ENCODE measurements around the gene PDLIM5.
"Not testable (repeated sequence)": the region's sequence is repeated elsewhere in the genome, so short reads cannot be mapped to it uniquely, and the experiment has no call there.

Gene PDLIM5

DNA sequence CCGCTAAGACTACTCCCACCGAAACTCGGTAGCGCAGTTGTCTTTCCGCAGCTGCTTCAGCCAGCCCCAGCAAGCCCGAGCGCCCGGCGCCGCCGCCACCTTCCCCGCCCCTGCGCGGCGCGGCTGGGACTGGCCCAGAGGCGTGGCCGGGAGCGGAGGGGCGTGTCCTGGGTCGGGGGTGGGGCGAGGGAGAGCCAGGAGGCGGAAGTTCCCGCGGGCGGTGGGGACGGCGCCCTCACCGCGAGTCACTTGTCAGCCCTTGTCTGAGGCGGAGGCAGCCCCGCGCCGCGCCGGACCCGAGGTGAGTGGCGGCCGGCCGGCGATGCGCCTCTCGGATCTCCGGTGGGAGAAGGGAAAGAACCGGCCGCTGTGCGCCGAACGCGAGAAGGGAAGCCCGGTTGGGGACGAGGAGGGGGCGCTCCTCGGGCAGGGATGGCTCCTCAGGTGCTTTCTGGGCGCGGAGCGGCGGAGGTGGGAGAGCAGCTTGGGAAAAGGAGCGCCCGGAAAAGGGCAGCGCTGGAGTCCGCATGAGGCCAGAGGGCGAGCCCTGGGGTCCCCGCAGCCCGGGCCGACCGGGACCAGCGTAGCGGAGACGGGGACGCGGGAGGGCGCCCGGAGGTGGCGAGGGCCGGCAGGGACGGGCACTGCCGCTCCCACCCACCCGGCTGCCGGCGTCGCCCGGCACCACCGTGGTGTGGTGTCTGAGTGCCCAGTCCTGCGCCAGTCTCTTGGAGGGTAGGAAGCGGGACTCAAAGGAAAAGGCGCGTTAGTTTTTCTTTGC lies at the start of gene PDLIM5:
Gene PDLIM5, plus strand, starts transcription at position 248 of the 781 bp plus-strand sequence. CDS start 3,347 bp downstream, outside the sequence.
- peak; percentile 95 for DNase-seq (ENCODE audit: low spot score)

GRCh38 chr4:94402439-94402838 lies 49.3 kb upstream of the PDLIM5 start:
- DNase-seq (ENCODE audit: low spot score) = not testable (repeated sequence)

DNA sequence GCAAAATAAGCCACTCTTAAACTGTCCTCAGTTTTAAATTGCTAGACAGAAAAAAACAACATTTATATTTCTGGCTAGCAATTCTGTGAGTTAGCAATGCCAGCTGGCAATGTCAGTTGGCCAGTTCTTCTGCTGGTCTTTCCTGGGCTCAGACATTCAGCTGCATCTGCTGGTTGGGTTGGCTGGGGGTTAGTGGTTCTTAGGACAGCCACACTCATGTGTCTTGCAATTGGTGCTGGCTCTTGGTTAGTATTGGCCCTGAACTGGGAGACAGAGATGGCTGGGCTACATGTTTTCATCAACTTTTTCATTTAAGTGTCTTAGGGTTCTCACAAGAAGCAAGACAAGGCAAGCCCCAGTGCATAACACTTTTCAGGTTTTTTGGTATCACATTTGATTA lies 48.0 kb upstream of the PDLIM5 start:
- DNase-seq (ENCODE audit: low spot score) = no peak

DNA sequence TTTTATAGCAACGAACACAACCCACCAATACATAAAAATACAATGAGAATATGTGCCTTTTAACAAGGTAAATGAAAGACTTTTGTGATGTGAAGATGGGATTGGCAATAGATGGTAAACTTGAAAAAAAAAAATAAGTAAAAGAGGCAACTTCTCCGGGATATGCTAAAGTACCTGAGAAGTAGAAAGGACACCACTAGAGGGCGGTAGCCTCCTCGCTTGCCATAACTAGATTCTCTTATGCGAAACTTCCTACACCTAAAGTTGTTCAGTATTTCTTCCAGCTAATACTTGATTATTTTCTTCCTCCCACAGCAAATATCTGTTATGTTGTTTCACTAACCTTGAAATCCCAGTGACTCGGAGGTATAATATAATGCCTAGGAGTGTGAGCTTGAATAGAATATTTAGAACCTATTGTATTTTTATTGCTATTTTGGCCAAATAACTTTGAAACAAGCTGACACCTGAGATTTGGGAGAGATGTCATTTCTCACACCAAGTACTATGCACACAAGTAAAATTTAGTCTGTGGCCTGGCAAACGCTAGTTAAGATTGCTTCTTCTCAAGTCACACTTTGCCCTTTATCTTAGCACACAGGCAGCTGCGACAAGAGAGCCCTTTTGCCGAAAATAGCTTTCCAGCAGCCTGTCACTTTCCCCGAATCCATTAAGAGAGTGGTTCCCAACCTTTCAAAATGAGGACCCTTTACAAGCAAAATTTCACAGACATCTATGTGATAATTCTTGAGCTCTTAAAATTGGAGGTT lies 44.9 kb upstream of the PDLIM5 start:
- DNase-seq (ENCODE audit: low spot score) = no peak

GRCh38 chr4:94407846-94408245 lies 43.9 kb upstream of the PDLIM5 start:
- no peak for DNase-seq (ENCODE audit: low spot score)

GRCh38 chr4:94408549-94409374 lies 43.0 kb upstream of the PDLIM5 start:
- DNase-seq (ENCODE audit: low spot score) = no peak

GRCh38 chr4:94409375-94409679 lies 42.4 kb upstream of the PDLIM5 start:
- no peak for DNase-seq (ENCODE audit: low spot score)

DNA sequence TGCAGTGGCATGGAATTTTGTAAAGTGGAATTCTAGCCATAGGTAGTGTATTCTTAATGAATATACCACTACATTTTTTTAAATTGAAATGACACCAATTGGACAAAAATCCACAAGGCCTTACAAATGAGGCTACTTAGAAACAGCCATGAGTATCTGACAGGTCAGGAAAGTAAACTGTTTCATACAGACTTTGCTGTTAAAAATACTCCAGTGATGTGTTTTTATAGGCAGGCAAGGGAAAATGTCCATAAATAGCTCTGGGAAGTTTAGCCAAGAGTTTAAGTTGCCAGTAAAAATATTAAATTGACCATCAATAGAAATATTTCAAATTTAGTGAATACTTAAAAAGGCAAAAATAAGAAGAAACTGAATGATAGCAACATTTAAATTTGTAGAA lies 41.8 kb upstream of the PDLIM5 start:
- DNase-seq (ENCODE audit: low spot score) = no peak

DNA sequence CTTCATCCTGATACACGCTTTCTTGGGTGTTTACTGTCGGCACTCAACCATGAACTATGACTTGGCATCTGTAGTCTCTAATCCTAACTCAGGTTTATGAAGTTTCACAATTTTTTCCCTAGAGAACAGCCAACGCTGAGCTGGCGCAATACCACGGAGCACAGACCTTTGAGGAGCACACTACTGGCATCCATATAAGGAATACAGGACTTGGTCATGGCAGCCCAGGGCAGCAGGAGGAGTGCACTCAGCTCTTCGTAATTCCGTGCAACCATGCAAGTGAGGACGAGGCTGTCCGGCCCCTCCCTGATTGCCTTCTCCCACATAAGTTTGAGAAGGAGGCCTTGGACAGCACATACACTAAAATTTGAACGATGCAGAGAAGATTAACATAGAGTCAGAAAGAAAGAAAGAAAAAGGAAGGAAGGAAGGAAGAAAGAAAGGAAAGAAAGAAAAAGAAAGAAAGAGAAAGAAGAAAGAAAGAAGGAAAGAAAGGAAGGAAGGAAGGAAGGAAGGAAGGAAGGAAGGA lies 41.0 kb upstream of the PDLIM5 start:
- no peak for DNase-seq (ENCODE audit: low spot score)

- no peak for DNase-seq (ENCODE audit: low spot score)
Measured at GRCh38 chr4:94411296-94411695, 40.4 kb upstream of the PDLIM5 start.

DNA sequence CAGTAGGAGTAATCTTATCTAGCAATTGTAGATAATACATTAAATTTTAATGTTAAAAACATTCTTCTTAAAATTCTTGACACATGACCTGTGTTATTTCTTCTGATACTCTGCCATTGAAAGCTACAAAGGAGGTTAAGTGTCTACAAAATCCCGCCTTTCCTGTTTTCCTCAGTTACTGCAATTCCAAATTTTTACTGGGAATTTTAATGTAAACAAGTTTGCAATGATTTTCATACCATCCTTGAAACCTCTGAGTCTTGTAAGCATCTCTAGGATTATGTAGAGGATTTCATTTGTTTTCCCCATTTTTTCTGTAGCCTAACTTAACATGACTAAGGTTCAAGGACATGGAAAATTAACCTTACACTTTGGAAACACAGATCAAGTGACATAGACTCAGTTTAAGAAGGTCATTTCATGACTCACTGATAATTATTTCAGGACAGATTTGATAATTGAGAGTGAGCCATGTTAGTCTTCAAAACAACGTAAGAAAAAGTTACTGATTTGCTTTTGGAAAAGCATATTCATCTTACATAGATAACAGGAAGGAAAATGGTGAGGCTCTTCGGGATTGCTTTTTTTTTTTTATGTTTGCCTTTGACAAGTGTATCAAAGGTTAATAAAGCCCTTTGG lies 39.6 kb upstream of the PDLIM5 start:
- no peak for DNase-seq (ENCODE audit: low spot score)

DNA sequence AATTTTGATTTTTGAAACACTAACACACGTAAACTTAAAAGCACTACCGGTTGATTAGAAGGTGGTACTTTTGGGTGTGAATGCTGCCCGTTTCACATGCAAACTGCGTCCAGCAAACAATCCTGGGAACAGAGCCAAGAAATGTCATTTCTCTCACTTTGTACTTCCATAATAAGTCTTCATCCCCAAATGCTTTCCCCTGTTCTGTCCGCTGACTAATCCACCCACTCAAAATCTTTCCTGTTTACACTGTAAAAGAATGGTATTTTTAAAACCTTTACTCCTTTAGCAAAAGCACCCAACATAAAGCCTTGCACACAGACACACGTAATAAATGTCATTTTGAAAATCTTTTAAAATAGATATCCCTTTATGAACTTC lies 39.1 kb upstream of the PDLIM5 start:
- no peak for DNase-seq (ENCODE audit: low spot score)

- no peak for DNase-seq (ENCODE audit: low spot score)
Measured at GRCh38 chr4:94413085-94413840, 38.5 kb upstream of the PDLIM5 start.

DNA sequence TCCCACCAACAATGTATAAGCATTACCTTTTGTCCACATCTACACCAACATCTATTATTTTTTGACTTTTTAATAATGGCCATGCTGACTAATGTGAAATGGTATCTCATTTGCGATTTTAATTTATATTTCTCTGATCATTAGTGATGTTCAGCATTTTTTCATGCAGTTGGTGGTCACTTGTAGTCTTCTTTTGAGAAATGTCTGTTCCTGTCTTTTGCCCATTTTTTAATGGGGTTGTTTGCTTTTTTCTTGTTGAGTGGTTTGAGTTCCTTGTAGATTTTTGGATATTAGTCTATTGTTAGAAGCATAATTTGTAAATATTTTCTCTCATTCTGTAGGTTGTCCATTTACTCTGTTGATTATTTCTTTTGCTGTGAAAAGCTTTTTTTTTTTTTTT lies 36.8 kb upstream of the PDLIM5 start:
- no peak for DNase-seq (ENCODE audit: low spot score)

- DNase-seq (ENCODE audit: low spot score) = no peak
Measured at GRCh38 chr4:94415448-94415847, 36.3 kb upstream of the PDLIM5 start.

DNA sequence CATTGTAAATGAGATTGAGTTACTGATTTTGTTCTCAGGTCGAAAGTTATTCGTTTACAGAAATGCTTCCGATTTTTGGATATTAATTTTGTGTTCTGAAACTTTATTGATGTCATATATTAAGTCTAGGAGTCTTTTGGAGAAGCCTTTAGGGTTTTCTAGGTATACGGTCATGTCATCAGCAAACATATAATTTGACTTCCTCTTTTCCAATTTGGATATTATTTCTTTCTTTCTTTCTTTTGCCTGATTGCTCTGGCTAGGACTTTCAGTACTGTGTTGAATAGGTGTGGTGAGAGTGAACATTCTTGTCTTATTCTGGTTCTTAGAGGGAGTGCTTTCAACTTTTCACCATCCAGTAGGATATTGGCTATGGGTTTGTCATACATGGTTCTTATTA lies 35.4 kb upstream of the PDLIM5 start:
- DNase-seq (ENCODE audit: low spot score) = no peak

DNA sequence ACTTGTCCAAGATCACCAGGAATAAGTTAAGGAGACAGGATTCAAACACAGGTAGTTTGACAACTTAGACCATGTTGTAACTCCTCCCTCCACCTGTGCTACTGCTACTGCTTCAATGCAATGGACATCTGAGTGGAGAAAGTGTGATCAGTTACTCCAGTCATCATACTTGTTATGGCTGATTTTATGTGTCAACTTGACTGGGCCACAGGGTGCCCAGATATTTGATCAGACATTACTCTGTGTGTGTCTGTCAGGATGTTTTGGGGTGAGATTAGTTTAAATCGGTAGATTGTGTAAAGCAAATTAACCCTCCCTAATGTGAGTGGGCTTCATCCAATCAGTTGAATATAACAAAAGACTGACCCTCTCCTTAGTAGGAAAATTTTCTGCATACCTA lies 34.8 kb upstream of the PDLIM5 start:
- no peak for DNase-seq (ENCODE audit: low spot score)

GRCh38 chr4:94419549-94419948 lies 32.2 kb upstream of the PDLIM5 start:
- DNase-seq (ENCODE audit: low spot score) = no peak

- DNase-seq (ENCODE audit: low spot score) = no peak
Measured at GRCh38 chr4:94419956-94420355, 31.8 kb upstream of the PDLIM5 start.

- no peak for DNase-seq (ENCODE audit: low spot score)
Measured at GRCh38 chr4:94420356-94420755, 31.4 kb upstream of the PDLIM5 start.

DNA sequence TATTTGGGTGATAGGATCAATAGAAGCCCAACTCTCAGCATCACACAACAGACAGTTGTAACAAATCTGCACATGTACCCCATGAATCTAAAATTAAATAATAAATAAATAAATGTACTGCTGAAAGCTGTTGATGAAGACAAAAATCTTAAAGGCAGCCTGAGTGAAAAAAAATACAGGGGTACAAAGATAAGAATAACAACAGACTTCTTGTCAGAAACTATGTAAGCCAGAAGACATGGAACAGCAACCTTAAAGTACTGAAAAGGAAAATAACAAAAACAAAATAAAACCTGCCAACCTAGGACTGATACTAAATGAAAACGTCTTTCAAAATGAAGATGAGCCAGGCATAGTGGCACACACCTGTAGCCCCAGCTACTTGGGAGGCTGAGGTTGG lies 25.0 kb upstream of the PDLIM5 start:
- DNase-seq (ENCODE audit: low spot score) = no peak

All from left forelimb (tissue), 1 donor.